OCI-LY1 (cell line): ENCODE results near the gene MYL10.

Source experiments
- H2AFZ ChIP-seq: fragments of 200-600 bp; sonication (generic), shearing (Covaris generic); 2 replicates; pipeline ENCODE4 v1.6.0; 2014; ENCODE audit warnings: antibody characterized with exemption, mild to moderate bottlenecking, low read length
- H3F3A ChIP-seq: fragments of 200-600 bp; sonication (generic), shearing (Covaris generic); 2 replicates; pipeline ENCODE4 v1.6.0; 2014; ENCODE audit warnings: mild to moderate bottlenecking, antibody characterized with exemption, low read length, moderate library complexity; ENCODE audit not compliant: insufficient read depth
- H3K27ac ChIP-seq: fragments of 200-600 bp; sonication (generic); 2 replicates; pipeline ENCODE4 v1.5.1; 2014; ENCODE audit warnings: low read length, mixed run types, mild to moderate bottlenecking, low read depth; ENCODE audit not compliant: poor library complexity, severe bottlenecking
- H3K27me3 ChIP-seq: fragments of 200-600 bp; sonication (generic); 2 replicates; pipeline ENCODE4 v1.6.0; 2014; ENCODE audit warnings: antibody characterized with exemption, mild to moderate bottlenecking, low read length, moderate library complexity; ENCODE audit not compliant: insufficient read depth
- H3K36me3 ChIP-seq: fragments of 200-600 bp; sonication (generic); 2 replicates; pipeline ENCODE4 v1.6.1; 2014; ENCODE audit warnings: mild to moderate bottlenecking, antibody characterized with exemption, low read length, moderate library complexity, mixed read lengths; ENCODE audit not compliant: insufficient read depth
- H3K4me1 ChIP-seq: fragments of 200-600 bp; sonication (generic); 2 replicates; pipeline ENCODE4 v1.5.1; 2014; ENCODE audit warnings: mild to moderate bottlenecking, low read length, moderate library complexity; ENCODE audit not compliant: insufficient read depth, severe bottlenecking
- H3K4me2 ChIP-seq: fragments of 200-600 bp; sonication (generic), shearing (Covaris generic); 2 replicates; pipeline ENCODE4 v1.6.1; 2014; ENCODE audit warnings: low read length
- H3K4me3 ChIP-seq: fragments of 200-600 bp; sonication (generic); 2 replicates; pipeline ENCODE4 v1.5.1; 2014; ENCODE audit warnings: low read length, low read depth, mild to moderate bottlenecking, mixed read lengths; ENCODE audit not compliant: poor library complexity, severe bottlenecking
- H3K79me2 ChIP-seq: fragments of 200-600 bp; shearing (Covaris generic); 2 replicates; pipeline ENCODE4 v1.6.1; 2016; ENCODE audit warnings: mixed run types, low read length, mixed read lengths; ENCODE audit not compliant: insufficient read depth
- H3K9ac ChIP-seq: fragments of 200-600 bp; sonication (generic), shearing (Covaris generic); 2 replicates; pipeline ENCODE4 v1.6.1; 2014; ENCODE audit warnings: mild to moderate bottlenecking, low read length, mixed read lengths
- H3K9me2 ChIP-seq: fragments of 200-600 bp; sonication (generic), shearing (Covaris generic); 2 replicates; pipeline ENCODE4 v1.6.1; 2014; ENCODE audit warnings: low read depth, mild to moderate bottlenecking, low read length, mixed read lengths
- H3K9me3 ChIP-seq: fragments of 200-600 bp; shearing (Covaris generic); 2 replicates; pipeline ENCODE4 v1.6.1; 2014; ENCODE audit warnings: low read length, mixed read lengths
- H4K20me1 ChIP-seq: fragments of 200-600 bp; sonication (generic), shearing (Covaris generic); 2 replicates; pipeline ENCODE4 v1.6.0; 2016; ENCODE audit warnings: mild to moderate bottlenecking, low read length; ENCODE audit not compliant: insufficient read depth
- CTCF ChIP-seq: fragments of 200-600 bp; sonication (generic), shearing (Covaris generic); IDR thresholded peaks from 2 replicates; pipeline ENCODE4 v1.5.1; 2017; ENCODE audit warnings: mild to moderate bottlenecking, antibody characterized with exemption, low read length, moderate library complexity, mixed read lengths
- EZH2 ChIP-seq: fragments of 200-600 bp; sonication (generic), shearing (Covaris generic); IDR thresholded peaks from 2 replicates; pipeline ENCODE4 v1.8.0; 2017; ENCODE audit warnings: borderline replicate concordance, mixed run types, mild to moderate bottlenecking, antibody characterized with exemption, low read length, moderate library complexity, mixed read lengths

MYL10 gene

GRCh38 chr7:101677391-101677790 is 48.3 kb upstream of the MYL10 start:
- no peaks in the 10 kb centered on the region for H3K9me2 ChIP-seq
- no peak overlapping the region for H2AFZ ChIP-seq
- no peak overlapping the region for H3K4me2 ChIP-seq
- H3K4me3 ChIP-seq: no peak overlapping the region
- no peaks in the 10 kb centered on the region for H3F3A ChIP-seq
- H3K9ac ChIP-seq: no peak overlapping the region
- no peak overlapping the region for H3K27ac ChIP-seq
- H3K27me3 ChIP-seq: peaks cover 10% of the 10 kb centered on the region; the same call in 1 of the 2 replicates
- no peaks in the 10 kb centered on the region for H4K20me1 ChIP-seq
- peaks cover 3% of the 10 kb centered on the region; the same call in 1 of the 2 replicates for H3K9me3 ChIP-seq
- no peaks in the 10 kb centered on the region; the same call in 1 of the 2 replicates for H3K36me3 ChIP-seq
- TF ChIP-seq EZH2 (no peak), CTCF (no peak)
- no peaks in the 10 kb centered on the region for H3K4me1 ChIP-seq
- H3K79me2 ChIP-seq: no peaks in the 10 kb centered on the region

- TF ChIP-seq CTCF: no peak
These were observed 47.9 kb upstream of the MYL10 start for GRCh38 chr7:101676956-101677355.

GRCh38 chr7:101676062-101676598 is 47.0 kb upstream of the MYL10 start:
- H3K27me3 ChIP-seq: peaks cover 10% of the 10 kb centered on the region; the same call in 1 of the 2 replicates
- H3K79me2 ChIP-seq: no peaks in the 10 kb centered on the region

More at GRCh38 chr7:101676956-101677355, 47.9 kb upstream of the MYL10 start:
- no peak overlapping the region for H2AFZ ChIP-seq
- H4K20me1 ChIP-seq: no peaks in the 10 kb centered on the region
- no peaks in the 10 kb centered on the region for H3K4me1 ChIP-seq
- no peaks in the 10 kb centered on the region; the same call in 1 of the 2 replicates for H3K36me3 ChIP-seq
- no peak overlapping the region for H3K27ac ChIP-seq
- H3K4me2 ChIP-seq: no peak overlapping the region
- H3K9ac ChIP-seq: no peak overlapping the region
- H3F3A ChIP-seq: no peaks in the 10 kb centered on the region
- no peaks in the 10 kb centered on the region for H3K79me2 ChIP-seq
- H3K4me3 ChIP-seq: no peak overlapping the region
- H3K9me2 ChIP-seq: no peaks in the 10 kb centered on the region
- peaks cover 3% of the 10 kb centered on the region; the same call in 1 of the 2 replicates for H3K9me3 ChIP-seq
- H3K27me3 ChIP-seq: peaks cover 10% of the 10 kb centered on the region; the same call in 1 of the 2 replicates

More at GRCh38 chr7:101676062-101676598, 47.0 kb upstream of the MYL10 start:
- Histone ChIP-seq H3K9me3 (peaks cover 3% of the 10 kb centered on the region; the same call in 1 of the 2 replicates), H3K4me1 (no peaks in the 10 kb centered on the region), H4K20me1 (no peaks in the 10 kb centered on the region), H3K4me2 (no peak overlapping the region), H3K9me2 (no peaks in the 10 kb centered on the region), H2AFZ (no peak overlapping the region), H3F3A (no peaks in the 10 kb centered on the region), H3K9ac (no peak overlapping the region), H3K4me3 (no peak overlapping the region), H3K36me3 (no peaks in the 10 kb centered on the region; the same call in 1 of the 2 replicates), H3K27ac (no peak overlapping the region)
- TF ChIP-seq EZH2 (no peak), CTCF (no peak)
